K562 treated with DMSO at 1 percent for 4 hours (cell line): ENCODE data around the gene NOP58. TPM values are rescaled to one million over a fixed set of nuclear protein-coding genes. Genes with fewer than 3 reads are reported as not detected.

ENCODE experiments used
- total RNA-seq: library from RNA; unstranded; fragments of 300-600 nt; gene quantifications from 2 replicates; pipeline ENCODE4 v1.2.3, GENCODE V29; 2022; ENCODE audit not compliant: insufficient read depth

The NOP58 gene
- 55.3 and 63.5 TPM in 2 replicates for total RNA-seq

GRCh38 chr2:202265467-202266277 is at the start of gene NOP58:
Gene NOP58 (plus strand): TSS chr2:202265763. CDS start chr2:202265942, 179 bp downstream.

GRCh38 chr2:202238234-202239197 is 27.0 kb upstream of the NOP58 start, which contains the start of gene SUMO1:
Gene SUMO1 (minus strand): TSS chr2:202238597. CDS start chr2:202238451, 146 bp downstream.

Other genes starting within 250 kb of the NOP58 start
- 6.6 and 7.4 TPM in 2 replicates for gene FZD7, start 231.9 kb upstream of the NOP58 start, total RNA-seq
- not detected in 2 replicates for gene KIAA2012, start 192.5 kb upstream of the NOP58 start, total RNA-seq
- gene SUMO1, start 27.2 kb upstream of the NOP58 start, total RNA-seq, result 45.2 and 49.9 TPM in 2 replicates
- 3.2 and 4.2 TPM in 2 replicates for gene BMPR2, start 110.6 kb downstream of the NOP58 start, total RNA-seq